Measurements from ENCODE around the gene CLEC17A.
"Not testable (repeated sequence)": the region's sequence is repeated elsewhere in the genome, so short reads cannot be mapped to it uniquely, and the experiment has no call there.

CLEC17A gene, protein sequence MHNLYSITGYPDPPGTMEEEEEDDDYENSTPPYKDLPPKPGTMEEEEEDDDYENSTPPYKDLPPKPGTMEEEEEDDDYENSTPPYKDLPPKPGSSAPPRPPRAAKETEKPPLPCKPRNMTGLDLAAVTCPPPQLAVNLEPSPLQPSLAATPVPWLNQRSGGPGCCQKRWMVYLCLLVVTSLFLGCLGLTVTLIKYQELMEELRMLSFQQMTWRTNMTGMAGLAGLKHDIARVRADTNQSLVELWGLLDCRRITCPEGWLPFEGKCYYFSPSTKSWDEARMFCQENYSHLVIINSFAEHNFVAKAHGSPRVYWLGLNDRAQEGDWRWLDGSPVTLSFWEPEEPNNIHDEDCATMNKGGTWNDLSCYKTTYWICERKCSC

DNA sequence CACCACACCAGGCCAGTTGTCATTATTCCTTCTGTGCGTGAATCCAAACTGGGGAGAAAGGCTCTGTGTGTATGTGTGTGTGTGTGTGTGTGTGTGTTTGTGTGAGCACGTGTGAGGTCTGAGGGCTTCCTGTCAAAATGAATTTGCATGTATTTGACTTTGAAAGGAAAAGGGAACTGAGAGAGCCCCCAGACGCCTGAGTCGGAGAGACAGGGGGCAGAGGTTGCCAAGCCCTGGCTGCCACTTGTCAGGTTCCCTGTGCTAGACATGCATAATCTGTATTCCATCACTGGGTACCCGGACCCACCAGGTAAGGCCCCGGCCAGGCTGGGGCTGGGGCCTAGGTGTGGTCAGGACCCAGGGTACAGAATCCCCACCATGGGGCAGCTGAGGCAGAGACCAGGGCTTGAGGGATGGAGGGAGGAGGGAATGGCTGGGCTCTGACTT, at the start of gene CLEC17A:
CLEC17A (plus strand) TSS at position 191 of the 447 bp plus-strand sequence; CDS start at position 268, 77 bp downstream.
- in situ Hi-C loops (cut with MboI; ENCODE audit: low sequenced_read_pairs), result no loop called here

DNA sequence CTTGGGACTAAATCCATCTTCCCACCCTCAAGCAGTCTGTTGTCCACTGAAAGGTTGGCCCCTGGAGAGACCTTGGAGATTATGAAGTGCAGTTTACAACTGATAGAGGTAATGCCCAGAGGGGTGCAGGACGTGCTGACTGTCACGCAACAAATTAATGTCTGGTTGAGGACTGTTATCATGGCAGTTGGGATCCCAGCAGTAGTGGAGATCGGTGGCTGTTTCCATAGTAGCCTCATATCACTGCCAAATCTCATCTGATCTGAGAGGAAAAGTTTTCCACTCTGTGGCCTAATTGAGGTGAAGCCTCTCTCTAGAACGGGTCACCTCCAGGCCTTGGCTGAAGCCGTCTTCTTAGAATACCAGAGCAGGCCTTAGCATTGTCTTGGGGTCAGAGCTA, 49.4 kb upstream of the CLEC17A start:
- in situ Hi-C loops (cut with MboI; ENCODE audit: low sequenced_read_pairs), result no loop called here

DNA sequence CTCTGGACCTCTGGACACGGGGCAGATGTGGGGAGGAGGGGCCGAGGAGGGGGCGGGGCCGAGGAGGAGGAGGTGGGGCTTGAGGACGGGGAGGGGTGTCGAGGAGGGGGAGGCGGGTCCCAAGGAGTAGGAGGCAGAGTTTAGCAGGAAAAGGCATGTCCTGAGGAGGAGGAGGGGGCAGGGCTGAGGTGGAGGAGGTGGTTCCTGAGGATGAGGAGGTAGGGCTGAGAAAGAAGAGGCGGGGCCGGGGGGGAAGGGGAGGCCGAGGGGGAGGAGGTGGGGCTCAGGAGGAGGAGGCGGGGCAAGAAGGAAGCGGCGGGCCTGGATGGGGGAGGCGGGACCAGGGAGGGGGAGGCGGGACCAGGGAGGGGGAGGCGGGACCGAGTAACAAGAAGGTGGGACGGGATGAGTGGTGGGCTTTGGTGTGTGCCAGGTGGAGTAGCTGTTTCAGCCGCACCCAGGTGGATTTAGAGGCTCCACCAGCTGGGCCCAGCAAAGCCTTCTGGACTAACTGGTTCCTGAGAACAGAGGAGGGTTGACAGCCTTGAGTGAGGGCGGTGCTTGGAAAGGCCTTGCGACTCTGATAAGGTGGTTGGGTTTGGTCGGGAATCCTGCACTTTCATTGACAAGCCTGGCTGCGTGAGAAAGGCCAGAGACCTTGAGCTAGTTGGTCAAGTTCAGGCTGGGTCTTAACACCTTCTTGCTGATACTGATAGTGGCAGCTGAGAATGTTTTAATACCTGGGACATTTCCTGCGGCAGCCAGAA, 45.8 kb upstream of the CLEC17A start:
- in situ Hi-C loops (cut with MboI; ENCODE audit: low sequenced_read_pairs), result no loop called here

DNA sequence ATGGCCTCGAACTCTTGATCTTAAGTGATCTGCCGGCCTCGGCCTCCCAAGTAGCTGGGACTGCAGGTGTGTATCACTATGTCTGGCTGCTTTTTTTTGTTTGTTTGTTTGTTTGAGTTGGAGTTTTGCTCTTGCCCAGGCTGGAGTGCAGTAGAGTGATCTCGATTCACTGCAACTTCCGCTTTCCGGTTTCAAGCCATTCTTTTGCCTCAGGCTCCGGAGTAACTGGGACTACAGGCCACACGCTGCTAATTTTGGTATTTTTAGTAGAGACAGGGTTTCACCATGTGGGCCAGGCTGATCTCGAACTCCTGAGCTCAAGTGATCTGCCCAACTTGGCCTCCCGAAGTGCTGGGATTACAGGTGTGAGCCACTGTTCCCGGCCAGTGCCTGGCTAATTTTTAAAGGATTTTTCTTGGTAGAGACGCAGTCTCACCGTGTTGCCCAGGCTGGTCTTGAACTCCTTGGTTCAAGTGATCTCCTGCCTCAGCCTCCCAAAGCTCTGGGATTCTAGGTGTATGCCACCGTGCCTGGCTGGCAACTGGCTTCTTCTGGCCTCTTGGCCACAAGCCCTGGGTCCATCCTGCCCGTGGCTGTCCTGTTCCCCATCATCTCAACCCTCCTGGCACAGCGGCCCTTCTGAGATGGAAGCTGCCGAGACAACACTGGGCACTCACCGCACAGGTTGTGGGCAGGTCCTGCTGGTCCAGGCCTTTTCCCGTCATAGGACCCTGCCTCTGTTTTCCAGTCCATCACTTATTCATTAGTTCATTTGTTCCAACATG, 42.0 kb upstream of the CLEC17A start:
- in situ Hi-C loops (cut with MboI; ENCODE audit: low sequenced_read_pairs), result no loop called here

DNA sequence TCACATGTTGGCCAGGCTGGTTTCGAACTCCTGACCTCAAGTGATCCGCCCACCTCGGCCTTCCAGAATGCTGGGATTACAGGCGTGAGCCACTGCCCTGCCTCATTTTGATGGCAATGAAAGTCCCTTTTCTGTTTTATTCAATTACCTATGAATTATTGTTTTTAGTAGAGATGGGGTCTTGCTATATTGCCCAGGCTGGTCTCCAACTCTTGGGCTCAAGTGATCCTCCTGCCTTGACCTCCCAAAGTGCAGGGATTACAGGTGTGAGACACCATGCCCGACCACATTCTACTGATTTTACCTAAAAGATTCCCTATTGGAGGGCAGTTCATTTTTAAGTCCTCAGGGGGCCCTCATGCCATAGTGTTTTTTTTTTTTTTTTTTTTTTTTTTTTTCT, 40.9 kb upstream of the CLEC17A start:
- in situ Hi-C loops (cut with MboI; ENCODE audit: low sequenced_read_pairs), result not testable (repeated sequence)

DNA sequence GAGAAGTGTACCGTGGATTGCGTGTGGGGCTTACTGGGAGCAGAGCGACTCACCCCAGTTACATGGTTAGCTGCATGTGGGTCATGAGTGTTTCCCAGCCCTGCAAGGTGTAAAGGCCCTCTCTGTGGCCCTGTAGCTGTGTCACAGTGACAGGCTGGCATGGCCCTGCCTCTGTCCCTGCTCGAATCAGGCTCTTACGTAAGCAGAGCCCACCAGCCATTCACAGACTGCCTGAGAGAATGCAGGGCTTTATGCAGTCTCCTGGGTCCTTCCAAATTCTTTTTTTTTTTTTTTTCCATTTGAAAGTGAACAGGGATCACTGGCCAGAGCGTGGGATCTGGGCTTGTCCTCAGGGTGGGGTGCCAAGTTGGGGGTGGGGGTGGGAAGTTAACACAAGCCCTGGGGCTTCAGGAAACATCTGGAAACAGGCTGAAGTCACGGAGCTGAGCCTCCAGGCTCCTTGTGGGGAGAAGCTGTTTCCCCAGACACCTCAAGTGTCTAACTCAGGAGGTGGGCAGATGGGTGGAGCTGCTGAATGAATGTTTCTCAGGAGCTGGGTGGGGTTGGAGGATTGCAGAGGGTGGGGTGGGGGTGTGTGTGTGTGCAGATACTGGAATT, 40.1 kb upstream of the CLEC17A start:
- in situ Hi-C loops (cut with MboI; ENCODE audit: low sequenced_read_pairs), result no loop called here

DNA sequence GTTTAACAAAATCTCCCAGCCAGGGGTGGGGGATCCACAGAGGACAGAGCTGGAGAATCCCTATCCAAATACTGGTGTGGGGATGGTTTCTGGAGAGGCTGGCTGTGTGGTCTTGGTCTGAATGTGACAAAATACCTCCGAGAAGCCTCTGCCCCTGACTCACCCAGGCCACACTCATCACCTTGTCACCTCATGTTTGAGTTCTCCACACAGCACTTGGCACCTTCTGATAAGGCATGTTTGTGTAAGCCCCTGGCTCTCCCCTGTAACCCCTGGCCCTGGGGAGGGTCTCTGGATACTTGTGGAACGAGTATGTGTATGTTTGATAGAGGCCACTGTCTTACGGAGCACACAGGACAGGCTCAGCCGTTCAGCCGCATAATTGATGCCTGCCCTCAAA, 38.8 kb upstream of the CLEC17A start:
- in situ Hi-C loops (cut with MboI; ENCODE audit: low sequenced_read_pairs), result no loop called here

DNA sequence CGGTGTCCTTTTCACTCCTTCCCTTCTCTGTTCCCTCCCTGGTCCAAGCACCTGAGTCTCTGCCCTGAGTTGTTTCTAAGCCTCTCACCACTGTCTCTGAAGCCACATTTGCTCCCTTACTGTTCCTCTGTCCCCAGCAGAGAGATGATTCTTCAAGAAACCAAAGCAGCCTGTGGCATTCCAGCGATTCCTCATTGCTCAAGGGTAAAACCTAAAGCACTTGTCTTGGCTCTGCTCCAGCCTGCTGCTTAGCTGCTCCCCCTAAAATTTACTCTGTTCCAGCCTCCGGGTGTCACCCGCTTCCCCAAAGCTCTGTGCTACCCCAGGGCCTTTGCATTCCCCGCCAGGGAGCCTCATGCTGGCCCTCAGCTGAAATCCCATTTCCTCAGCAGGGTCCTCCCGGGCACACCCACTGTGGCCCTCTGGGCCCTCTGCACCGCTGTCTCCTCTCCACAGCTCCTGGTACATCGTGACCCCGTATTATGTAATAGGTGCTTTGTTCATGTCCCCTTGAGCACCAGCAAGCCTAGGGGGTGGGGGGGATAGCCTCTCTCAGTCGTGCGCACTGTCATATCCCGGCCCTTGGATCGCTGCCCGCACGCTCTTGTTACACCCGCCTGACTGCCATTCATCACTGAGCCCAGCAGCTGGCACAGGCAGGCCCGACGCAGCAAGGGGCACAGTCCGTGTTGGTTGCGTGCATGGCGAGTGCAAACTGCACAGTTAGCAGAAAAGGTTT, 37.7 kb upstream of the CLEC17A start:
- in situ Hi-C loops (cut with MboI; ENCODE audit: low sequenced_read_pairs), result no loop called here

DNA sequence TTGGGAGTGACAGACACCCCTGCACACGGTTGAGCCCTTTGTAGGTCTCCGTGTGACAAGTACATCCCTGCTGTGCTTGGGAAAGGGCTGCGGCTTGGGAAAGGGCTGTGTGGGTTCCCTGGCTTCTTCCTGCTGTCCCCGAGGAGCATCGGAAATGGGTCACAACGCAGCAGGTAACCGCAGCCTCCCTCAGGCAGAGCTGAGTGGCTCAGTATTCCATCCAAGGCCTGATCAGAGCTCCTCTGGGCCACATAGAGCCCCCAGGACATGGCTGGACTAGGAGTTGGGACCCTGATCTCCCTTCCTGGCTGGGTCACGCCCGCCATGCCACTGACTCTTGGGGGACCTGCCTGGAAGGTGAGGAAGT, 37.2 kb upstream of the CLEC17A start:
- in situ Hi-C loops (cut with MboI; ENCODE audit: low sequenced_read_pairs), result no loop called here

DNA sequence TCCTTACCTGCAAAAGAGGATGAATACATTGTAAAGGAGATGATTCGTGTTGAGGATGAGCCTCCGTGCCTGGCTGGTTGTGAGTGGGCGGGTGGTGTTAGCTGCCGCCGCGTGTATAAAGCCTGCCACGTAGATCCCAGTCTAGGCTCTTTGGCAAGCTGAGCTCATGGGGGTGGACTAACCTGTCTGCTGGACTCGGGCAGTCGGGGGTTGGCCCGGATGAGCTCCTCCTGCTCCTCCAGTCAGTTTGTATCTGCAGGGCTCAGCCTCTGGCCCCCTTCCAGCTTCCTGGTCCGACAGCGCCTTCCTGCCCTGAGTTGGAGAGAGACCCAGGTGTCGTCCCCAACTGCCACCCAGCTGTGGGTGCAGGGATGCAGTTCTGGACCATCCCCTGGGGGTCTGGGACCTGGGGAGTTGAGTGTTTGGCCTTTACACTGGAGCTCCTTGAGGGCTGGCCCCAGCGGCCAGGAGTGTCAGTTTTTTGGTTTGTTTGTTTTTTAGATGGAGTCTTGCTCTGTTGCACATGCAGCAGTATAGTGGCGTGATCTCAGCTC, 32.6 kb upstream of the CLEC17A start:
- in situ Hi-C loops (cut with MboI; ENCODE audit: low sequenced_read_pairs), result no loop called here

DNA sequence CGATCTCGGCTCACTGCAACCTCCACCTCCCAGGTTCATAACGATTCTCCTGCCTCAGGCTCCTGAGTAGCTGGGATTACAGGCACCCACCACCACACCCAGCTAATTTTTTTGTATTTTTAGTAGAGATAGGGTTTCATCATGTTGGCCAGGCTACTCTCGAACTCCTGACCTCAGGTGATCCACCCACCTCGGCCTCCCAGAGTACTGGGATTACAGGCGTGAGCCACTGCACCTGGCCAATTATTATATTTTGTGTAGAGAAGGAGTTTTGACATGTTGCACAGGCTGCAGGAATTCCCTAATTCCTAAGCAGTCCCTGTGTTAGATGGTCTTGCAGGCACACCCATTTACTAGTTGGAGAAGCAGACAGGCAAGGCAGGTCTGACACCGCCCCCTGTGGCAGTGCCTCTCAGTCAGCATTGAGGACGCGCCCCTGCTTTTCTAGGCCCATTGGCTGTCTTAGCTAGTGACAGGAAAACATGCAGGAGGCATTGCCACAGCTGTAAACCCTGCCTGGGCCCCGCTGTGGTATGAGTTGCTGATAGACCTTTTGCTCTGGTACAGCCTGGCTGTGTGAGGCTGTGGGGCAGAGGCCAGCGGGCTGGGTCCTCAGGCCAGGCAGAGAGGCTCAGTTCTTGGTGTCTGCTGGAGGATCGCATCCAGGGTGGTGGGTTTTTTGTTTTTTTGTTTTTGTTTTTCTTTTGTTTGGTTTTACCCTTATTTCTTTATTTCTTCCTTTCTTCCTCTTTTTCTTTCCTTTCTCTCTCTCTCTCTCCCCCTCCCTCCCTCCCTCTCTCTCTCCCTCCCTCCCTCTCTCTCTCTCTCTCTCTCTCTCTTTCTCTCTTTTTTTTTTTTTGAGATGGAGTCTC, 31.5 kb upstream of the CLEC17A start:
- in situ Hi-C loops (cut with MboI; ENCODE audit: low sequenced_read_pairs), result not testable (repeated sequence)

DNA sequence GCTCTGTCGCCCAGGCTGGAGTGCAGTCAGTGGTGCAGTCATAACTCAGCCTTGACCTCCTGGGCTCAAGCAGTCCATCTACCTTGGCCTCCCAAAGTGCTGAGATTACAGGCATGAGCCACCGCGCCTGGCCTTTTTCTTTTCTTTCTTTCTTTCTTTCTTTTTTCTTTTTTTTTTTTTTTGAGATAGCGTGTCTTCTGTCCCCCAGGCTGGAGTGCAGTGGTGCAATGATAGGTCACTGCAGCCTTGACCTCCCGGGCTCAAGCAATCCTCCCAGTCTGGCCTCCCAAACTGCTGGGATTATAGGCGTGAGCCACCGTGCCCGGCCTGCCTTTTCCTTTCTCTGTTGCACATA, 30.9 kb upstream of the CLEC17A start:
- in situ Hi-C loops (cut with MboI; ENCODE audit: low sequenced_read_pairs), result not testable (repeated sequence)

DNA sequence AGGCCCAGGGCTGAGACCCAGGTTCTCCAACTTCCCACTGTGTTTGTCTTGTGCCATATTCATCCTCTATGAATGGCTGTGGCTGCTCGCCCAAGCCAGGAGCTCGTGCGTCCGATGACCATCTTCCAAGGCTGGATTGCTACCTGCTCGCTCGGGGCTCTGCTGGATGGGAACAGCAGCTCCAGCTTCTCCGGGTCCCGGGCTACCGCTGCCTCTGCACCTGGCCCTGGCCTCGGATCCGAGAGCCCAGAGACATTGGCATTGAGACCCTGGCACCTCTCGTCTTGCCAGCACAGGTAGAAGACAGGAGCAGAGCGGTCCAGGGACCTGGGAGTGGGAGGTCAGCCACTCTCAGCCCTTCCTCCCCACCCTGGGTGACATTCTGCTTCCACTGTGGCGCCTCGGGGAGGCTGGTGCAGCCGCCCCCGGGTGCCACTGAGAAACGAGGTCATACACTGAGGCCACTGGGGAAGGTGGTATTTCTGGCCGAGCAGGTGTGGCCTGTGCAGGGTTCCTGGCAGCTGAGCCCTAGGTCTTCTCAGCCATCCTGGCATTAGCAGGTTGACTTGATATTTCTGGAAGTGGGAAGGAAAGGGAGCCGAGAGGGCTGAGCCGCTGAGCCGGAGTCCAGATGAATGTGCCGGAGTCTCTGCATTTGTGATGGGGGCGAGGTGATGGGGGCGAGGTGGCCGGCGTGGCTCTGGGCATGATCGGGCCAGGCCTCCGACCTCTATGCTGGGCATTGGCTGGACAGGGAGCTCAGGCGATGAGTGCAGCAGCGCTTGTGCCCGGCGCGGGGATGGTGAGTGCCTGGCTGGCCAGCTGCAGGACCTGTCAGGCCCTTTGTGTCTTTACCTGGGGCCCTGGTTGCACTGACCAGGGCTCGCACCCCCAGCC, 29.6 kb upstream of the CLEC17A start:
- in situ Hi-C loops (cut with MboI; ENCODE audit: low sequenced_read_pairs), result no loop called here

DNA sequence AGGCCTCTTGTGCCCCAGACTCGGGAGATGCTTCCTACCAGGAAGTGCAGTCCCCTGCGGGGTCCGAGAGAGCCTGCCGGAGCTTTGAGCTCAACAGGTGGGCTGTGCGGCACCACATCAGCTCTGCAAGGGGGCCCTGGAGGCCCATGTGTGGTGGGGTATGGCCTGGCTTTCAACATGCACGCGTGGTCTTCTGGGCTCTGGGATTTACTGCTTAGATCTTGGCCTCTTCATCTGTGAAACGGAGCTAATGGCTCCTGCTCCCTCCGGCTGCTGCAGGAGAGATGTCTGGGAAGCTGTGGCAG, 29.0 kb upstream of the CLEC17A start:
- in situ Hi-C loops (cut with MboI; ENCODE audit: low sequenced_read_pairs), result no loop called here

DNA sequence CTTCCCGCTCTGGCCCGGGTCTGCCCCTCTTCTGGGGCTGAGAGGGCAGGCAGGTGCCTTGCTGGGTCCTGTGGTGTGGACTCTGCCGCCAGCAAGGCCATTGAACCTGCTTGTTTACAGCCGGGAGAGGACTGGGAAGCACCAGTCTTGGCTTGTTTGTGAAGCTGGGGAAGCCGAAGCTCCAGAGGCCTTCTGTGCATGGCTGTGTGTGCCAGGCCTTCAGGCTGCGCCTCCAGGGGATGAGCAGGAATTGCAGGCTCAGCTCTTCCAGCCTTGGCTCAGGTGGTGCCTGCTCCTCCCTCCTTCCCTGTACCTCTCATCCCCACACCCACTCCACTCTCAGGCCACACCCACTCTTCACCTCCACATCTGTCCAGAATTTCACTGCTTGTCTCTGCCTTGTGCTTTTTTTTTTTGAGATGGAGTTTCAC, 28.5 kb upstream of the CLEC17A start:
- in situ Hi-C loops (cut with MboI; ENCODE audit: low sequenced_read_pairs), result no loop called here

DNA sequence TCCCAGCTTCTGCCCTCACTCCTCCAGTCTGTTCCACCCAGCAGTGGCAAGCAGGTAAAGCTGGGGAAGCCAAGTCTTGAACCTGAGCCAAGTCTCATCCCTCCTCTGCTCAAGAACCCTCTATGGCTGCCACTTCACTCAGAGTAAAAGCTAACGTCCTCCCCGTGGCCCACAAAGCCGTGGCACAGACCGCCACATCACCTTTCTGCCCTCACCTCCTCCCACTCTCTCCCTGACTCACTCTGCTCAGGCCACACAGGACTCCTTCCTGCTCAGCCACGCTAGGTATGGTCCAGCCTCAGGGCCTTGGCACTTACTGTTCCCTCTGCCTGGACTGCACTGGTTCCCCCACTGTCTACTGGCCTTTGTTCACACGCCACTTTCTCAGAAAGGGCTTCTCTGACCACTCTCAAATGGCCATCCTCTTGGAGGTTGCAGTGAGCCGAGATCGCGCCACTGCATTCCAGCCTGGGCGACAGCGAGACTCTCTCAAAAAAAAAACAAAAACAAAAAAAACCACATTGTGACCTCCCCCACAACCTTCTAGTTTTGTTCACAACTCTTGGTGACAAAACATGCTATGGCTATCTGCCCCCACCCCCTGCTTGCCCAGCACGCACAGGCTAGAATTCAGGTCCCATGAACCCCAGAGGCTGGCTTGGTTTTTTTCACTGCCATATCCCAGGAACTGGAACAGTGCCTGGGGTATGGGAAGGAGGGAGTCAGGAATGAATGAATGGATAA, 26.8 kb upstream of the CLEC17A start:
- in situ Hi-C loops (cut with MboI; ENCODE audit: low sequenced_read_pairs), result no loop called here

DNA sequence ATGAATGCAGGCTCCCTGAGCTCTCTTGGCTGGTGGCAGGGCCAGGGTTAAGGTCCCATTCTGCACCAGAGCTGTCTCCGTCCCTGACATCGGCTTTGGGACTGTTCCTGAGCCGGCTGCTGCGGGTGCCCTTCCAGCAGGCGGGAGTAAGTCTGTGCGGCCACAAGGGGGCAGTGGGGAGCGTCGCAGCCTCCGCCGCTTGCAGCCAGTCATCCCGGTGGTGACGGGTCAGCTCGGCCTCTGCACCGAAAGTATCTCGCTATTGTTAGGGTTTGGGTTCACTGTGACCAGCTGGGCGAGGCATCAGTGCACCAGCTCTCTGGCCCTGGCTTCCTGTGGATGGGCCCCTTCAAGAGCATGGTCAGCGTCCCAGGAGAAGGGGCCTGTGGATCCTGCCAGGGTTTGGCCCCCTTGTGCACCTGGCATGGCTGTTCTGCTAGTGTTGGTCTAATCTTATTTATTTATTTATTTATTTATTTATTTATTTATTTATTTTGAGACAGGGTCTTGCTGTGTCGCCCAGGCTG, 26.2 kb upstream of the CLEC17A start:
- in situ Hi-C loops (cut with MboI; ENCODE audit: low sequenced_read_pairs), result no loop called here

All from HL-60/S4 (cell line).